Measurements from ENCODE around the gene BCL2L13.
"Not testable (repeated sequence)": the region's sequence is repeated elsewhere in the genome, so short reads cannot be mapped to it uniquely, and the experiment has no call there.

Gene BCL2L13

GRCh38 chr22:17732251-17732854, 93.8 kb downstream of the BCL2L13 start:
- no peak for DNase-seq

- no peak for DNase-seq
Measured at GRCh38 chr22:17733466-17733865, 94.9 kb downstream of the BCL2L13 start.

GRCh38 chr22:17734187-17734586, 95.6 kb downstream of the BCL2L13 start:
- peak; percentile 79 to 80 for DNase-seq

- DNase-seq: no peak
Measured at GRCh38 chr22:17738386-17739128, 100.0 kb downstream of the BCL2L13 start.

GRCh38 chr22:17739196-17739975, 100.8 kb downstream of the BCL2L13 start:
- no peak for DNase-seq

GRCh38 chr22:17741866-17742526, 103.4 kb downstream of the BCL2L13 start:
- DNase-seq: no peak

GRCh38 chr22:17742527-17742902, 104.0 kb downstream of the BCL2L13 start:
- DNase-seq: peak; percentile 14 to 33

GRCh38 chr22:17743661-17744411, 105.3 kb downstream of the BCL2L13 start:
- no peak for DNase-seq

GRCh38 chr22:17744430-17744829, 105.9 kb downstream of the BCL2L13 start:
- no peak for DNase-seq

- DNase-seq: no peak
Measured at GRCh38 chr22:17746916-17747315, 108.4 kb downstream of the BCL2L13 start.

- no peak for DNase-seq
Measured at GRCh38 chr22:17748555-17749353, 110.2 kb downstream of the BCL2L13 start.

- no peak for DNase-seq
Measured at GRCh38 chr22:17749605-17750395, 111.2 kb downstream of the BCL2L13 start.

GRCh38 chr22:17751596-17751995, 113.0 kb downstream of the BCL2L13 start:
- DNase-seq: no peak

- no peak for DNase-seq
Measured at GRCh38 chr22:17753401-17753989, 114.9 kb downstream of the BCL2L13 start.

GRCh38 chr22:17754233-17754925, 115.8 kb downstream of the BCL2L13 start:
- peak in 1 of 2 experiments; percentile 17 for DNase-seq

- DNase-seq: no peak
Measured at GRCh38 chr22:17761138-17761488, 122.6 kb downstream of the BCL2L13 start.

GRCh38 chr22:17763442-17763841, 124.9 kb downstream of the BCL2L13 start:
- DNase-seq: peak; percentile 27 to 42

GRCh38 chr22:17764036-17764435, 125.5 kb downstream of the BCL2L13 start:
- no peak for DNase-seq

GRCh38 chr22:17764852-17765251, 126.3 kb downstream of the BCL2L13 start:
- not testable (repeated sequence) for DNase-seq
